Karpas-422 (cell line): ENCODE measurements around the gene POTEB3. TPM values are rescaled to one million over a fixed set of nuclear protein-coding genes. Genes with fewer than 3 reads are reported as not detected.
"Not testable (repeated sequence)": the region's sequence is repeated elsewhere in the genome, so short reads cannot be mapped to it uniquely, and the experiment has no call there.

Experiments
- DNase-seq: peaks from one replicate; pipeline ENCODE4 v3.0.0-alpha.2; 2015
- H2AFZ ChIP-seq: fragments of 200-600 bp; sonication (generic); 2 replicates; pipeline ENCODE4 v1.6.1; 2014; ENCODE audit warnings: antibody characterized with exemption, low read length, mixed read lengths
- H3K27ac ChIP-seq: fragments of 200-600 bp; sonication (generic); 2 replicates; pipeline ENCODE4 v1.5.1; 2014; ENCODE audit warnings: mild to moderate bottlenecking, low read length, moderate library complexity
- H3K27me3 ChIP-seq: fragments of 200-600 bp; sonication (generic); 2 replicates; pipeline ENCODE4 v1.6.1; 2014; ENCODE audit warnings: low read length, mixed read lengths
- H3K36me3 ChIP-seq: fragments of 200-600 bp; sonication (generic); 2 replicates; pipeline ENCODE4 v1.6.1; 2014; ENCODE audit warnings: low read length, mixed read lengths; ENCODE audit not compliant: insufficient read depth
- H3K4me1 ChIP-seq: fragments of 200-600 bp; sonication (generic); 2 replicates; pipeline ENCODE4 v1.6.1; 2014; ENCODE audit warnings: mild to moderate bottlenecking, low read length, mixed read lengths
- H3K4me2 ChIP-seq: fragments of 200-600 bp; sonication (generic); 2 replicates; pipeline ENCODE4 v1.6.1; 2014; ENCODE audit warnings: low read length, low read depth, mild to moderate bottlenecking; ENCODE audit not compliant: poor library complexity, severe bottlenecking
- H3K4me3 ChIP-seq: fragments of 200-600 bp; sonication (generic); 2 replicates; pipeline ENCODE4 v1.5.1; 2014; ENCODE audit warnings: mild to moderate bottlenecking, antibody characterized with exemption, low read length, mixed read lengths
- H3K79me2 ChIP-seq: fragments of 200-600 bp; sonication (generic); 2 replicates; pipeline ENCODE4 v1.6.1; 2014; ENCODE audit warnings: mild to moderate bottlenecking, low read length, mixed read lengths
- H3K9ac ChIP-seq: fragments of 200-600 bp; sonication (generic); 2 replicates; pipeline ENCODE4 v1.6.0; 2014; ENCODE audit warnings: low read length
- H3K9me2 ChIP-seq: fragments of 200-600 bp; sonication (generic), shearing (Covaris generic); replicated peaks from 2 replicates; pipeline ENCODE4 v1.6.0; 2014; ENCODE audit warnings: mild to moderate bottlenecking, low read length, moderate library complexity; ENCODE audit not compliant: insufficient read depth
- H3K9me3 ChIP-seq: fragments of 300-700, 200-600 bp; sonication (generic); 2 replicates; pipeline ENCODE4 v1.6.1; 2014; ENCODE audit warnings: low read length, mixed read lengths
- H4K20me1 ChIP-seq: fragments of 200-600 bp; sonication (generic); 2 replicates; pipeline ENCODE4 v1.6.1; 2014; ENCODE audit warnings: mild to moderate bottlenecking, antibody characterized with exemption, low read length, low read depth; ENCODE audit not compliant: insufficient read depth
- total RNA-seq: library from RNA; depleted of rRNA; stranded (reverse); fragments of >200 nt; shearing (Covaris generic); gene quantifications from 2 replicates; pipeline ENCODE4 v1.2.3, GENCODE V29; 2014; ENCODE audit warnings: low replicate concordance; rRNA removed

Gene POTEB3
- total RNA-seq: not detected in 2 replicates

DNA sequence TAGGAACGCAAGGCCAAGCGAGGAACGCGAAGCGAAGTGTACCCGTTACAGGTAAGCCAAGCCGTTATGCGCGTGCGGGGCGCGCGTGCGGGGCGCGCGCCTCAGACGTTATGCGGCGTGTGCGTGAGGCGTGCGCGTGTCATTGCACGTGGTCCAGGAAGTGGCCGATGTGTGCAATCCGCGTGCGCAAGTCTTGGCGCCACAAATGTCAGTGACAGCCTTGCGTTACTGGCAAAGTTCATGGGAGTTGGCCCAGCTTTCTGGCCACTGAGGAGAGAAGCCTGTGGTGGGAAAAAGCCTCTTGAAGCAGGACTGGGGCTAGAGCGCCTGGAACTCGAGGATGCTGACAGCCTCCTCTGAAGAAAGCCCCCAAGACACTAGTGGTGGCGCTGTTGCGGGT lies at the start of gene POTEB3:
Gene POTEB3, minus strand, starts transcription at position 101 of the 400 bp plus-strand sequence. CDS start 488 bp downstream, outside the sequence.
- H3K79me2 ChIP-seq, H3K27ac ChIP-seq, H3K27me3 ChIP-seq, H3K4me3 ChIP-seq, H3K9ac ChIP-seq, H3K9me2 ChIP-seq, H4K20me1 ChIP-seq, H3K4me2 ChIP-seq, H3K36me3 ChIP-seq, H2AFZ ChIP-seq, H3K4me1 ChIP-seq, H3K9me3 ChIP-seq, DNase-seq: not testable (repeated sequence)

- not testable (repeated sequence) for H3K9me3 ChIP-seq, H2AFZ ChIP-seq, DNase-seq, H3K9me2 ChIP-seq, H3K4me2 ChIP-seq, H3K27me3 ChIP-seq, H3K27ac ChIP-seq, H3K36me3 ChIP-seq, H3K4me3 ChIP-seq, H3K9ac ChIP-seq, H4K20me1 ChIP-seq, H3K79me2 ChIP-seq, H3K4me1 ChIP-seq
These were observed 13.4 kb upstream of the POTEB3 start for GRCh38 chr15:21453683-21454082.

DNA sequence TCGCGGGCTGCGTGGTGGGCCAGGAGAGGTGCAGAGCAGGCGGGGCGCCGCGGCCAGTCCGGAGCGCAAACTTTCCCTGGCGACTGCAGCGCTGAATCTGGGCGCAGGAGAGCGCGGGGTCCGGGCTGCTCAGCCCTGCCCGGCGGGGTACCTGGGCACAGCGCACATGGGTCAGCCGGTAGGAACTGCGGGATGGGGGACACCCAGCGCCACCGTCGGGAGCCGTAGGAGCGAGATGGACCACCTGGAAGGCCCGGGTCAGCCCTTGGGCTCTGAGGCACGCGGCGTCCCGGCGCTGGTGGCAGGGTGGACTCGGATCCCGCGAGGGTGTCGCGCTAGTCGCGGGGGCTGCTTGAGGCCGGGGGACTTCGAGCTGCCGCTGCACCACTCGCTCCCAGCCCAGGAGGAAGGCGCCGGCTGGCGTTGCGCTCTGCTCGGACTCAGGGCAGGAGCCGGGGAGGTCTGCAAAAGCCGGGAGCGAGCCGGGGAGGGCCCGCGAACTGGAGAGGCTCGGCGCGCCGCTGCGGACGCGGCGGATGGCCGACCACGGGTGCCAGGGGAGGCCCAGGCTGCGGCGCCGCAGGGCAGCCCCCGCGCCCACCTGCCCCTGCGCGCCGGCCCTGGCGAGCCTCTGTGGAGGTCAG lies 11.7 kb upstream of the POTEB3 start:
- not testable (repeated sequence) for H3K4me1 ChIP-seq

GRCh38 chr15:21451487-21451886 lies 11.2 kb upstream of the POTEB3 start:
- H4K20me1 ChIP-seq, H3K4me3 ChIP-seq, H3K4me1 ChIP-seq, DNase-seq, H3K27ac ChIP-seq, H2AFZ ChIP-seq, H3K9ac ChIP-seq, H3K79me2 ChIP-seq, H3K9me2 ChIP-seq, H3K4me2 ChIP-seq, H3K9me3 ChIP-seq, H3K36me3 ChIP-seq, H3K27me3 ChIP-seq: not testable (repeated sequence)

More for the DNA sequence above, 11.7 kb upstream of the POTEB3 start:
- H3K27ac ChIP-seq, H3K4me3 ChIP-seq, H3K9me3 ChIP-seq, H3K4me2 ChIP-seq, H3K9me2 ChIP-seq, H4K20me1 ChIP-seq, H3K36me3 ChIP-seq, H3K9ac ChIP-seq, H3K27me3 ChIP-seq, H3K79me2 ChIP-seq, H2AFZ ChIP-seq, DNase-seq: not testable (repeated sequence)

DNA sequence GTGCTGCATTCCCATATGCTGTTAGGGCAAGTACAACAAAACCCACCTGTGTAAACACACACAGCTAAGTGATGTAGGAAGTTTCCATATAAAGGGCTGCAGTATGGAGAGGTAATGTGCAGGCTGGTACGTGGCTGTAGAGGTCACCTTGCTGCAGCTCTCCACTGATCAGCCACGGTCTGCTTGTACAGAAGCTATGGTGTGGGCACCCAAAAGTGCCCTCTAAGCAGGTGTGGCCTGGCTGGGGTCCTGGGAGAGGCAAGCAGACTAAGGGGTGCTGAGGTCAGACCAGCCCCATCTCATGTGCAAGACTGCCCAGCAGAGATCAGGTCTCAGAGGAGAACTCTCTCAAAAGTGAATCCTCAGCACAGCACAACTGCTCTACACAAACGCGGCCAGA lies 32.9 kb downstream of the POTEB3 start:
- not testable (repeated sequence) for H3K9me3 ChIP-seq, H3K9ac ChIP-seq, H3K4me1 ChIP-seq, H3K4me2 ChIP-seq, H2AFZ ChIP-seq, H3K27me3 ChIP-seq, H3K79me2 ChIP-seq, H3K4me3 ChIP-seq, H3K27ac ChIP-seq, H3K36me3 ChIP-seq, H3K9me2 ChIP-seq, DNase-seq, H4K20me1 ChIP-seq

- H3K4me3 ChIP-seq, H2AFZ ChIP-seq, H3K9ac ChIP-seq, DNase-seq, H3K79me2 ChIP-seq, H3K27me3 ChIP-seq, H3K9me2 ChIP-seq, H3K9me3 ChIP-seq, H3K4me1 ChIP-seq, H3K4me2 ChIP-seq, H3K27ac ChIP-seq, H4K20me1 ChIP-seq, H3K36me3 ChIP-seq: not testable (repeated sequence)
These were observed 38.8 kb downstream of the POTEB3 start for GRCh38 chr15:21401531-21401930.

GRCh38 chr15:21399111-21399510 lies 41.2 kb downstream of the POTEB3 start:
- H3K9me2 ChIP-seq, H3K79me2 ChIP-seq, H3K9me3 ChIP-seq, H2AFZ ChIP-seq, H3K27me3 ChIP-seq, H3K9ac ChIP-seq, H3K36me3 ChIP-seq, H3K27ac ChIP-seq, H4K20me1 ChIP-seq, DNase-seq, H3K4me2 ChIP-seq, H3K4me3 ChIP-seq, H3K4me1 ChIP-seq: not testable (repeated sequence)

GRCh38 chr15:21398511-21398910 lies 41.8 kb downstream of the POTEB3 start:
- not testable (repeated sequence) for H3K27ac ChIP-seq, H3K27me3 ChIP-seq, H3K9me2 ChIP-seq, H3K9me3 ChIP-seq, H3K4me3 ChIP-seq, H3K4me2 ChIP-seq, H3K79me2 ChIP-seq, H3K9ac ChIP-seq, DNase-seq, H4K20me1 ChIP-seq, H3K4me1 ChIP-seq, H2AFZ ChIP-seq, H3K36me3 ChIP-seq

DNA sequence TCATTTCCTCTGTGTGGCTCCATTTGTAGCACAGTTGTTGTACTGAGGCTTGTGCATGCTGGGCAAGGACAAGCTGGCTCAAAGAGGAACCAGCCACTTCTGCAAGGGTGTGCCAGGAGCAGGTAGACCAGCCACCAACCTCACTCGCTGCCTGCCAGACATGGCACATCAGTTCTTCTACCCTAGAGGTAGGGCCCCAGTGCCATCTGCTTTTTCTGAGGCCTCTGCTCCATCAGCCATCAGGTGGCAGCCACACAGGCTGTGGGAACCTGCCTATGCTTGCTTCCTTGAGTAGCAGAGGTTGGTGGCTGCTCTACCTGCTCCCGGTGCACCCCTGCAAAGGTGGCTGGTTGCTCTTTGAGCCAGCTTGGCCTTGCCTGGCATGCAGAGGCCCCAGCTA lies 42.6 kb downstream of the POTEB3 start:
- H3K9me3 ChIP-seq, H3K36me3 ChIP-seq, H4K20me1 ChIP-seq, H3K27ac ChIP-seq, H2AFZ ChIP-seq, H3K9ac ChIP-seq, H3K79me2 ChIP-seq, H3K9me2 ChIP-seq, H3K27me3 ChIP-seq, H3K4me2 ChIP-seq, H3K4me3 ChIP-seq, H3K4me1 ChIP-seq, DNase-seq: not testable (repeated sequence)
